NCI-H128 (cell line): Measurements from ENCODE around the gene PRSS33.

Experiments used
- DNase-seq: peaks from one replicate; lab custom pipeline; 2025; ENCODE audit not compliant: unreplicated experiment; lab: John Stamatoyannopoulos, UW

PRSS33 gene

DNA sequence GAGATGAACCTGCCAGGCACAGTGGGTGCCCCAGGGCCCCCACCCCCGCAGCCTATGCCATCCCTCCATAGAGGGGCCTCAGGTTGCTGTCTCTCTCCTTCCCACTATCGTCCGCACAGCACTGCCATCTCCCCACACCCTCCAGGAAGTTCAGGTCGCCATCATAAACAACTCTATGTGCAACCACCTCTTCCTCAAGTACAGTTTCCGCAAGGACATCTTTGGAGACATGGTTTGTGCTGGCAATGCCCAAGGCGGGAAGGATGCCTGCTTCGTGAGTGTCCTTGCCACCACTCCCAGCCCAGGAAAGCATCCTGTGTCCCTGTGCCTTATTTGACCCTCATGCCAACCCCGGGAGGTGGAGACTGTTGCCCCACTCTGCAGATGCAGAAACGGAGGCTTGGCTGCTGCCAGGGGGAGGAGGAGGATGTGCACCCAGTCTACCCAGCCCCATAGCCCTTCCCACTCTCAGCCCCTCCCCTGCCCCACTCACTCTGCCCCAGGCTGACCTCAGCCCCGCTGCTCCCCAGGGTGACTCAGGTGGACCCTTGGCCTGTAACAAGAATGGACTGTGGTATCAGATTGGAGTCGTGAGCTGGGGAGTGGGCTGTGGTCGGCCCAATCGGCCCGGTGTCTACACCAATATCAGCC is 33.6 kb upstream of the PRSS33 start:
- no peak for DNase-seq

DNA sequence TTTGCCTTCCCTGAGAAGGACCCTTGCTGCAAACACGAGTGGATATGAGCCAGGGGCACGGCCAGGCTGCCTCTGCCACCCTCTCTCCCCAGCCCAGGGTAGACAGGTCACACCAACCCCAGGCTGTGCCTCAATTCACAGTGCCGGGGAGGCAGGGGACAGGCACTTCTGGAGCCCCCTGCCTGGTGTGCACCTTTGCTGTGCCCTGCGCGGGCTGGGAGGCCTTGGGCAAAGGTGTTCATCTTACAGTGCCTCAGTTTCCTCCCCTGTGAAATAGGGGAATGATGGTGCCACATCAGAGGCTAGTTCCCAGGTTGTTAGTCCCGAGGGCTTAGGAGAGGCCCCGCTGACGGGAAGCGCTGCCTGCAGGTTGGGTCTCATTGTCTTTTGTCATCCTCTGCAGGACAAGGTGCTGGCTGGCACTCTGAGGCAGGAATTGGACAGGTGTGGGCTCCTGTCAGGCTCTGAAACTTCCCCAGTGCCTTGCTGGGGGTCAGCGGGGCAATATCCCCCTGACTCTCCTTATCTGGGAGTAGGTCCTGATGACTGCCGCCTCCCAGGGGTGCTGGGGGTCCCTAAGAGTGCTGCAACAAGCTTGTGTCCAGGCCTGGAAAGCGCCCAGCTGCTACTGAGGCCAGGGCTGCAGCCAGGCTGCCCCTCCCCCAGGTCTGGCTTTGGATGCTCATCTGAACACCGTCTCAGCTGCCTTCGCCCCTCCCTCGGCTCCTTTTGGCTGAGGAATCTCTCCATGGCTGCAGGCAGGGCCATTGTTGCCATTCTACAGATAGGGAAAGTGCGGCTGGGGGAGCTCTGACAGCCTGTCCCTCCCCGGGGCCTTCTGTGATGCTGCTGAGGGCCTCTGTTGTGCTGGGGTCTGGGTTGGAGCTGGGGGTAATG is 32.8 kb upstream of the PRSS33 start:
- DNase-seq = no peak

GRCh38 chr16:2819179-2819938 is 32.0 kb upstream of the PRSS33 start:
- DNase-seq = no peak

GRCh38 chr16:2818272-2818876 is 31.0 kb upstream of the PRSS33 start:
- no peak for DNase-seq

DNA sequence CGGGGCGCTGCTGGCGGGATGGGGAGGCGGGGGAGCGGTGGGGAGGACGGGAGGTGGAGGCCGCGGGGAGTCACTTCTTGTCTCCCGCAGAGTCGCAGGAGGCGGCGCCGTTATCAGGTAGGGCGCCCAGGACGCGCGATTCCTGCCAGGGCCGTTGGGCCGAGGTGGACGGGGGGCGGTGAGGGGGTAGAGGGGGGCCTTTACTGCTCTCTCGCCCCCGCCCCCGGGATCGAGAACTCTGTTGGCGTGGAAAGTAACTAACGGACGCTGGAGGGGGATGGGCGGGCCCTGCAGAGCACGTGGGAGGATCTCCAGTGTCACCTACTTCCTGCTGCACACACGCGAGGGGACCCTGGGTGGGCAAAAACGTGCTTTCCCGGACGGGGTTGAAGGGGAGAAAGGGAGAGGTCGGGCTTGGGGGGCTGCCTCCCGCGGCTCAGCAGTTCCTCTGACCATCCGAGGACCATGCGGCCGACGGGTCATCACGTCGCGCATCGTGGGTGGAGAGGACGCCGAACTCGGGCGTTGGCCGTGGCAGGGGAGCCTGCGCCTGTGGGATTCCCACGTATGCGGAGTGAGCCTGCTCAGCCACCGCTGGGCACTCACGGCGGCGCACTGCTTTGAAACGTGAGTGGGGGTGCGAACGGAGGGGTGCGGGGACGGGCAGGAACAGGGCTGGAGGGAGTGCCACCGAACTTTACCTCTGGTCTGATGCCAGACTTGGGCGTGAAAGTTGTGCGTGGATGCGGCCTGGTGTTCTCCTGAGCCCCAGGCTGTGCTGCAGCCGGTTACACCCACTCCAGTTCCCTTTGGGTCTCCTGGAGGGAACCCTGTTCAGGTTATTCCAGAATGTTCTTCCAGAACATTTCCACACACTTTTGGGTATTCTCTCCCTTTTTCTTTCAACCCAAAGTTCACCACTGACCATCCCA is 30.2 kb upstream of the PRSS33 start:
- DNase-seq = no peak

DNA sequence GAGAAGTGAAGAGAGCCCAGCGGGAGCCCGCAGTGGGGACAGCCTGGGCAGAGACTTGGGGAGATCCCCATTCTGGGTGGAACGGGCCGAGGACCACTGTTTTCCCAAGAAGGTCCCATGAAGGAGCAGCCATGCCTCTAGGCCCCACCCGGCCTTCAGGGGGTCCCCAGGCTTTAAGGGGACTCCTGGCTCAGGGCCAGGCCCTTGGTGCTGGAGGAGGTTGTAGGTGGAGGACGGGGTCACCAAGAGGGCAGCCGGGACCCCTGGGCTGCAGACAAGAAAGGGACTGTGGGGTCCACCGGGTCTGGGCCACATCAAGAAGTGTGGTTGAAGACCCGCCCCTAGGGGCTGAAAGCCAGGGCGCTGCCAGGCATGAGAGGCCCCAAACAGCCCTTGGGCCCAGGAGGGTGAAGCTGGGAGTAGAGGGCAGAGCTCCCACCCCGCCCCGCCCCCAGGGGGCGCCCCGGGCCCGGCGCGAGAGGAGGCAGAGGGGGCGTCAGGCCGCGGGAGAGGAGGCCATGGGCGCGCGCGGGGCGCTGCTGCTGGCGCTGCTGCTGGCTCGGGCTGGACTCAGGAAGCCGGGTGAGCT is 29.5 kb upstream of the PRSS33 start, which contains the start of gene PRSS21:
Gene PRSS21, plus strand, starts transcription at position 487 of the 589 bp plus-strand sequence. Its CDS starts 32 bp downstream, at position 519.
- no peak for DNase-seq

DNA sequence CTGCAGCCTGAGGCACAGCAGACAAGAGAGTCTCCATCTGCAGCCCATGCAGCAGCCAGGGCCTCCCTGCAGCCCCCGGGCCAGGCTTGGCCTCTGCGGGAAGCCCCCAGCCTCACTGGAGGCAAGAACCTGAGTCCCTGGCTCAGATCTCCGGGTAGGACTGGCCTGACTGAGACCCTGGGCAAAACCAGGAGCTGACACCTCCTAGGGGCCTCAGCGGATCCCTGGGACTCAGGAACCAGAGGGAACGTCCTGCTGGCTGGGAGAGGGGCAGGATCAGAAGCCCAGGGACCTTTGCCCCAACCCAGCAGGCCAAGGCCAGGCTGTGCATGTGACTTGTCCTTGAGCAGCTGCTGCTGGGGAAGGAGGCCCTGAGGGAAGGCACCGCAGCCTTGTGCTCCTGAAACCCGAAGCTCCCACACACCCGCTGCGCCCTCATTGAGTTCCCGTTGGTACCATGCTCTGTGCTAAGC is 28.0 kb upstream of the PRSS33 start:
- no peak for DNase-seq

GRCh38 chr16:2814551-2815298 is 27.4 kb upstream of the PRSS33 start:
- no peak for DNase-seq

DNA sequence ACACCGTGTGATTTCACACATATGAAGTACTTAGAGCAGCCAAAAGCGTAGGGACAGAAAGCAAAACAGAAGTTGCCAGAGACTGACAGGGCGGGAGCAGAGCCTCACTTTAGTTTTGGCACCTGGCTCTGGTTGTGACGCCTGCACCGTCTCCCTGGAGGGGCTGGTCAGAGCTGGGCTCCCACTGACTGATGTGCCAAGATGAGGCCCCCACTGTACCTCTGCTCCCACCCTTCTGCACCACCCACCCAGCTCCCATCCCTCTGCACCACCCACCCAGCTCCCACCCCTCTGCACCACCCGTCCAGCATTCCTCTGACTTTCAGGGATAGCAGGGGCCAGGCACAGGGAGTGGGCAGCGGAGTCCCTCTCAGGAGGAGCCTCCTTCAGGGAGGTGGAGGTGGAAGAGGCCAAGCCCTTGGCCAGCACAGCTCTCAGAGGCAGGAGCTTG is 26.4 kb upstream of the PRSS33 start:
- no peak for DNase-seq

DNA sequence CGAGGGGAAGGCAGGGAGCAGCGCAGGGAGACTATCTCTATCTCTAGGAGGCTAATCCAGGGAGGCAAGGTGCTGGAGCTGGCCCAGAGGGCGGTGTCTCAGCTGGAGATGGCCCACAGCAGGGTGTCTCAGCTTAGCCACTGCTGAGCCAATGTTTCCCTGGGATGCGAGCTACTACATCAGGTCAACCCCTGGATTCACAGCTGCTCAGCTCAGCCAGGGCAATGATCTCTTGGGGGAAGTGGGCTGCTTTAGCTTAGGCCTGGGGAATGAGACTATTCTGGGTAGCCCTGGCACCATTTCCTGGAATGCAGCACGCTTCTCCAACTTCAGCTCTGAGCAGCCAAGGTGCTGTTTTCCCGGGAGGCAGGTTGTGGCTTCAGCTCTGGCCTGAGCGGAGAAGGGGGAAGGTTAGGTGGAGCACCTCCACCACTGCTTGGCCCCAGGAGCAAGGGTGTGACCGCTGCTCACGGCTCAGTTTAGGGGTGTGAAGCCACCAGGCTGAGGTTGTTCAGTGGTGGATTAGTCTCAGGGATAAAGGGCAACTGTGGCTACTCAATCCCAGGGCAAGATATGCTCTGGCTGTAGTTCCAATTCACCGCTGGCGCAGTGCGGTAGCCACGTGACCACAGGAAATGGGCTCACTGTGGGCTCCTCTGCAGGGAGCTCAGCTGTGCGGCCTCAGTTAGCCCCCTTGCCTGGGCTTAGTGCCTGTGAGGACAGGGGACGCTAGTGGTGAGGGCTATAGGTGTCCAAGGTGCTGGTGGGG is 24.5 kb upstream of the PRSS33 start:
- no peak for DNase-seq

GRCh38 chr16:2810651-2811050 is 23.3 kb upstream of the PRSS33 start:
- no peak for DNase-seq

GRCh38 chr16:2809149-2809760 is 21.9 kb upstream of the PRSS33 start:
- no peak for DNase-seq

- DNase-seq = no peak
Observed at GRCh38 chr16:2808181-2808580, 20.8 kb upstream of the PRSS33 start.

DNA sequence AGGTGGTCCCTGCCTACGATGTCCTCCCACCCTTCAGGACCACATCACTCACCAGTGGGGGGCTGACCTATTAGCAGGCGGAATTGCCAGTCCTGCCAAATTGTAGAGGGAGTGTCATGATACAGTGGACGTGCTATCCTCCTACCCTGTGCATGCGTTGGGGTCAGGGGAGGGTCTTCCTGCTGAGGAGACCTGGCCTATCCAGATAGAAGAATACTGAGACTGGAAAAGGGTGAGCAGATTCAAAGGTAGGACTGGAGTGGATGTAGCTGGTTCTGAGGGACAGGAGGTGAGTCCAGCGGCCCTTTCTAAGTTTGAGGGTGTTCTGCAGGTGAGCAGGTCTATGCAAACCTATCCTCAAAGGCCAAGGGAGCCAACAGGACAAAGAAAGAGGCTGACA is 18.9 kb upstream of the PRSS33 start:
- no peak for DNase-seq

GRCh38 chr16:2804728-2805127 is 17.4 kb upstream of the PRSS33 start:
- DNase-seq = no peak

GRCh38 chr16:2803545-2804195 is 16.3 kb upstream of the PRSS33 start:
- no peak for DNase-seq

DNA sequence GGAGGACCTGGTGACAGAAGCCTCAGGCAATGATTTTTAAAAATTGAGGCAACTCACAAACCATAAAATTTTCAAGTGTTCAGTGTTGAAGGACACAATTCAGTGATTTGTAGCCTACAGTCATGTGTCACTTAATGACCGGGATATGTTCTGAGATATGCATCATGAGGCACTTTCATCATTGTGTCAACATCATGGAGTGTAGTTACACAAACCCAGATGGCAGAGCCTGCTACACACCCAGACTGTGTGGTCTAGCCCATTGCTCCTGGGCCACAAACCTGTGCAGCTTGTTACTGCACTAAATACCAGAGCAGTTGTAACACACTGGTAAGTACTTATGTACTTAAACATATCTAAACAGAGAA is 12.5 kb upstream of the PRSS33 start:
- no peak for DNase-seq
